WERI-Rb-1 (cell line): ENCODE results near the gene SRRM1.

ENCODE experiments used
- DNase-seq: peaks from one replicate; pipeline ENCODE4 v3.0.0-alpha.2; 2020
- H3K27ac ChIP-seq: fragments of 250-450 bp; sonication (Bioruptor Pico); 2 replicates; pipeline ENCODE4 v1.5.1; 2020; ENCODE audit warnings: mild to moderate bottlenecking, moderate library complexity
- H3K27me3 ChIP-seq: fragments of 250-450 bp; sonication (Bioruptor Pico); 2 replicates; pipeline ENCODE4 v1.5.1; 2021; ENCODE audit warnings: mild to moderate bottlenecking, low read depth, moderate library complexity; ENCODE audit not compliant: insufficient read depth, severe bottlenecking
- H3K36me3 ChIP-seq: fragments of 250-450 bp; sonication (Bioruptor Pico); 2 replicates; pipeline ENCODE4 v1.5.1; 2020; ENCODE audit warnings: mild to moderate bottlenecking, moderate library complexity
- H3K4me3 ChIP-seq: 2 replicates; pipeline ENCODE4 v1.5.1; 2011; ENCODE audit warnings: low read depth, mild to moderate bottlenecking, control low read depth, low read length
- H3K9me3 ChIP-seq: fragments of 250-450 bp; sonication (Bioruptor Pico); 2 replicates; pipeline ENCODE4 v1.5.1; 2021; ENCODE audit warnings: mild to moderate bottlenecking, moderate library complexity; ENCODE audit not compliant: severe bottlenecking
- CTCF ChIP-seq: IDR thresholded peaks from 2 replicates; pipeline ENCODE4 v1.5.1; 2011; ENCODE audit warnings: low read depth, mild to moderate bottlenecking, control low read depth, inconsistent platforms, low read length

The SRRM1 gene

DNA sequence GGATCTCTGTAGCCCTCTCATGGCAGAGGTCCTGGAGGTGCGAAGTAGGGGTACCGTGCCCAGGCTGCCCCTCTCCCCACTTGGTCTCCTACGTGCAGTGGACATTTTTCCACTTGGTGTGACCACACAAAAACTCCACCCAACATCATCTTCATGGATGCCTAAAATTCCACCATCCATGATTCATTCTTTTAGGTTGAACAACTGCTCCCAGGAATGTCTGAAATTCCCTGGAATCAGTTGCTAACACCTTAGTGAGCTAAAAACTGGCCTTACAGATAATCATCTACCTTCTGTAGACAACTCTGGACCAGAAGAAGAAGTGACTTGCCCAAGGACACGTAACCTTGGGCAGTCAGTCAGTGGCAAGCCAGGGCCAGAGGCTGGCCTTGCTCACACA lies 70.1 kb downstream of the SRRM1 start:
- H3K36me3 ChIP-seq: no peaks in the 10 kb centered on the region
- H3K27ac ChIP-seq: no peak overlapping the region
- no peaks in the 10 kb centered on the region for H3K9me3 ChIP-seq
- no peaks in the 10 kb centered on the region for H3K27me3 ChIP-seq
- no peak for TF ChIP-seq CTCF
- DNase-seq: no peak
- no peak overlapping the region for H3K4me3 ChIP-seq

DNA sequence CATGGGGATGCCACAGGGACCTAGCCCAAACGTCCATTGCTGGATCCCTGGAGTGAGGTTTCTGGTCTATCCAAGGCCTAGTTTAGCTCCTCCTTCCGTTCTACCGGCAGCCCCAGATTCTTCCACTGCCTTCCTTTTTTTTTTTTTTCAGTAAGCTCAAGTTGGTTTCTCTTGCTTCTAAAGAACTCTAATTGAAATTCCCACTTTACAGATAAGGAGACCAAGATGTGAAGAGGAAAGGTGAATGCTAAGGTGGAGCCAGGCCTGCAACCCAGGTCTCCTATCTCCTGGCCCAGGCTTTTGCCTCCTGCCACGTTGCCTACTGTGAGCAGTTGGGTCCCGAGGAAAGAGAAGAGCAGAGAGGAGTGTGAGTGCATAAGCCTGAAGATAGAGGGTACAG lies 70.6 kb downstream of the SRRM1 start:
- Histone ChIP-seq H3K4me3 (no peak overlapping the region), H3K27ac (no peak overlapping the region), H3K36me3 (no peaks in the 10 kb centered on the region), H3K27me3 (no peaks in the 10 kb centered on the region), H3K9me3 (no peaks in the 10 kb centered on the region)
- TF ChIP-seq CTCF: no peak
- DNase-seq: no peak

DNA sequence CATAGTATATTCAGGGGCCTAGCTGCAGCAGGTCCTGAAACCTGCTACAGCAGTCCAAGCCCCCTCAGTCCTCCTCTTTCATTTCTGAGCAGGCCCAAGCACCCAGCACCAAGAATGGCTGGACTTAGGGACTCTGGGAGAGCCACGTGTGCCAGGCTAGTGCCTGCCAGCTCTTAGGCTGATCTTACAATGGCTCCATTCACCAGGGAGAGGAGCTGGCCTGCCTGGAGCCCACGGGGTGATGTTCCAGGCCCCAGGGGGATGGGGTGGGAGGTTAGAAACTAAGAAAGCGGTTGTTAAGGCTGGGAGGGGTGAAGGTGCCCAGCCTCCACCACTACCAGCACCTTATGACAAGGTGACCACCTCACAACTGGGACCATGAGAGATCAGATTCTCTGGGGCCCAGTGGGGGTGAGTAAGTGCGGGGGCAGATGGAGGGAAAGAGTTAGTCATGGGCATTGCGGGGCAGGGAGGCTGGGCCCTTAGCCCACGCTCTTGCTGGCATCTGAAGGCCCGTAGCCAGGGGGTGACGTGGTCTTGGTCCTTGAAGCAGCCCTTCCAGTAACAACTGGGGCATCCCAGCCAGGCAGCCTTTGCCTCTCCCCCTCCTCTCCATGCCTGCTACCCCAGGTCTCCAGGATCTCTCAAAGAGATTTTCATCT lies 71.9 kb downstream of the SRRM1 start:
- Histone ChIP-seq H3K9me3 (no peaks in the 10 kb centered on the region), H3K27ac (no peak overlapping the region), H3K36me3 (no peaks in the 10 kb centered on the region), H3K4me3 (no peak overlapping the region), H3K27me3 (no peaks in the 10 kb centered on the region)
- TF ChIP-seq CTCF: no peak
- DNase-seq: no peak

DNA sequence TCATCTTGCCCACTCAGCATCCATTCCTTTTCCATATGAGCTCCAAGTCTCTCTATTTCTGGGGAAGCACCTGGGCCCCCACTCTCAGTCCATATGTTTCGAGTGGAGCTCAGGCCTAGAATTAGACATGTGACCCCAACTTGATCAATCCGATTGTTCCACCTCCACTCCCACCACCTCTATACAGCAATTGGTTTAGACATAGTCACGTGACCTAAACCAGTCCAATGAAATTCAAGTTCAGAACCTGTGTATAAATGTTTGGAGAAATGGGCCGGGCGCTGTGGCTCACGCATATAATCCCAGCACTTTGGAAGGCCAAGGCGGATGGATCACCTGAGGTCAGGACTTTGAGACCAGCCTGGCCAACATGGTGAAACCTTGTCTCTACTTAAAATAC lies 72.6 kb downstream of the SRRM1 start:
- no peaks in the 10 kb centered on the region for H3K9me3 ChIP-seq
- no peaks in the 10 kb centered on the region for H3K36me3 ChIP-seq
- no peak for TF ChIP-seq CTCF
- no peak for DNase-seq
- no peak overlapping the region for H3K27ac ChIP-seq
- H3K4me3 ChIP-seq: no peak overlapping the region
- no peaks in the 10 kb centered on the region for H3K27me3 ChIP-seq

GRCh38 chr1:24717887-24718650 lies 75.0 kb downstream of the SRRM1 start:
- Histone ChIP-seq H3K27ac (no peak overlapping the region), H3K27me3 (no peaks in the 10 kb centered on the region), H3K9me3 (no peaks in the 10 kb centered on the region), H3K4me3 (no peak overlapping the region), H3K36me3 (no peaks in the 10 kb centered on the region)
- DNase-seq: no peak
- TF ChIP-seq CTCF: no peak

GRCh38 chr1:24720152-24720551 lies 77.0 kb downstream of the SRRM1 start:
- H3K36me3 ChIP-seq: no peaks in the 10 kb centered on the region
- H3K27ac ChIP-seq: no peak overlapping the region
- H3K27me3 ChIP-seq: no peaks in the 10 kb centered on the region
- no peak for DNase-seq
- no peak overlapping the region for H3K4me3 ChIP-seq
- H3K9me3 ChIP-seq: no peaks in the 10 kb centered on the region
- TF ChIP-seq CTCF: no peak
